Chondrocyte (in vitro differentiated cells): ENCODE data around the gene LRRC42. TPM values are rescaled to one million over a fixed set of nuclear protein-coding genes. Genes with fewer than 3 reads are reported as not detected.

ENCODE experiments used
- DNase-seq: peaks from one replicate; pipeline ENCODE4 v3.0.0; 2021; ENCODE audit warnings: mixed read lengths, low spot score
- H3K27ac Mint-ChIP-seq: one replicate; pipeline ENCODE4 v1.8.0; 2021; ENCODE audit warnings: mild to moderate bottlenecking, moderate library complexity, mixed read lengths; ENCODE audit not compliant: unreplicated experiment
- H3K27me3 Mint-ChIP-seq: 2 replicates; pipeline ENCODE4 v1.8.0; 2021; ENCODE audit warnings: low read depth, mixed read lengths
- H3K36me3 Mint-ChIP-seq: 2 replicates; pipeline ENCODE4 v1.8.0; 2021; ENCODE audit warnings: low read depth, mixed read lengths
- H3K4me1 Mint-ChIP-seq: 2 replicates; pipeline ENCODE4 v1.8.0; 2021; ENCODE audit warnings: low read depth, mild to moderate bottlenecking, mixed read lengths
- H3K4me3 Mint-ChIP-seq: one replicate; pipeline ENCODE4 v1.8.0; 2021; ENCODE audit warnings: mild to moderate bottlenecking, moderate library complexity, mixed read lengths; ENCODE audit not compliant: unreplicated experiment
- H3K9me3 Mint-ChIP-seq: 2 replicates; pipeline ENCODE4 v1.8.0; 2021; ENCODE audit warnings: low read depth, mixed read lengths
- total RNA-seq: library from RNA; stranded (reverse); gene quantifications from 3 replicates; pipeline ENCODE4 v1.2.1, GENCODE V29; 2021
- TF ChIP-seq, protein P1 (sequence below): fragments of 200-600 bp; sonication (generic); IDR thresholded peaks from 2 replicates; pipeline ENCODE4 v1.5.0; 2021; ENCODE audit warnings: antibody characterized with exemption, mild to moderate bottlenecking, moderate library complexity

The LRRC42 gene
- total RNA-seq, 1 donor from 2014 or later = 37.6 TPM

- H3K4me3 Mint-ChIP-seq = peak overlapping the region; percentile 68
- H3K27ac Mint-ChIP-seq = peak overlapping the region; percentile 80
- H3K4me1 Mint-ChIP-seq = peaks cover 10% of the 10 kb centered on the region
- DNase-seq = no peak
- no peaks in the 10 kb centered on the region for H3K36me3 Mint-ChIP-seq
- TF ChIP-seq, protein P1, sequence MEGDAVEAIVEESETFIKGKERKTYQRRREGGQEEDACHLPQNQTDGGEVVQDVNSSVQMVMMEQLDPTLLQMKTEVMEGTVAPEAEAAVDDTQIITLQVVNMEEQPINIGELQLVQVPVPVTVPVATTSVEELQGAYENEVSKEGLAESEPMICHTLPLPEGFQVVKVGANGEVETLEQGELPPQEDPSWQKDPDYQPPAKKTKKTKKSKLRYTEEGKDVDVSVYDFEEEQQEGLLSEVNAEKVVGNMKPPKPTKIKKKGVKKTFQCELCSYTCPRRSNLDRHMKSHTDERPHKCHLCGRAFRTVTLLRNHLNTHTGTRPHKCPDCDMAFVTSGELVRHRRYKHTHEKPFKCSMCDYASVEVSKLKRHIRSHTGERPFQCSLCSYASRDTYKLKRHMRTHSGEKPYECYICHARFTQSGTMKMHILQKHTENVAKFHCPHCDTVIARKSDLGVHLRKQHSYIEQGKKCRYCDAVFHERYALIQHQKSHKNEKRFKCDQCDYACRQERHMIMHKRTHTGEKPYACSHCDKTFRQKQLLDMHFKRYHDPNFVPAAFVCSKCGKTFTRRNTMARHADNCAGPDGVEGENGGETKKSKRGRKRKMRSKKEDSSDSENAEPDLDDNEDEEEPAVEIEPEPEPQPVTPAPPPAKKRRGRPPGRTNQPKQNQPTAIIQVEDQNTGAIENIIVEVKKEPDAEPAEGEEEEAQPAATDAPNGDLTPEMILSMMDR = no peak
- no peaks in the 10 kb centered on the region for H3K9me3 Mint-ChIP-seq
- no peaks in the 10 kb centered on the region for H3K27me3 Mint-ChIP-seq
These were observed 36.0 kb downstream of the LRRC42 start for GRCh38 chr1:53982034-53982762.

GRCh38 chr1:53982763-53983104 lies 36.6 kb downstream of the LRRC42 start:
- no peaks in the 10 kb centered on the region for H3K36me3 Mint-ChIP-seq
- no peaks in the 10 kb centered on the region for H3K27me3 Mint-ChIP-seq
- peak overlapping the region; percentile 68 for H3K4me3 Mint-ChIP-seq
- H3K4me1 Mint-ChIP-seq = peaks cover 10% of the 10 kb centered on the region
- H3K9me3 Mint-ChIP-seq = no peaks in the 10 kb centered on the region
- TF ChIP-seq, protein P1 = no peak
- no peak for DNase-seq
- peak overlapping the region; percentile 80 for H3K27ac Mint-ChIP-seq

GRCh38 chr1:53984726-53985125 lies 38.6 kb downstream of the LRRC42 start:
- H3K4me3 Mint-ChIP-seq = no peak overlapping the region
- H3K36me3 Mint-ChIP-seq = no peaks in the 10 kb centered on the region
- no peaks in the 10 kb centered on the region for H3K27me3 Mint-ChIP-seq
- no peak for DNase-seq
- peaks cover 10% of the 10 kb centered on the region for H3K4me1 Mint-ChIP-seq
- TF ChIP-seq, protein P1 = no peak
- no peaks in the 10 kb centered on the region for H3K9me3 Mint-ChIP-seq
- H3K27ac Mint-ChIP-seq = no peak overlapping the region

- TF ChIP-seq, protein P1 = no peak
- no peak overlapping the region for H3K27ac Mint-ChIP-seq
- H3K9me3 Mint-ChIP-seq = no peaks in the 10 kb centered on the region
- no peaks in the 10 kb centered on the region for H3K27me3 Mint-ChIP-seq
- H3K4me3 Mint-ChIP-seq = no peak overlapping the region
- no peak for DNase-seq
- no peaks in the 10 kb centered on the region for H3K36me3 Mint-ChIP-seq
- peaks cover 10% of the 10 kb centered on the region for H3K4me1 Mint-ChIP-seq
These were observed 40.3 kb downstream of the LRRC42 start for GRCh38 chr1:53986458-53986857.

- no peak overlapping the region for H3K27ac Mint-ChIP-seq
- peaks cover 1% of the 10 kb centered on the region for H3K4me1 Mint-ChIP-seq
- H3K27me3 Mint-ChIP-seq = no peaks in the 10 kb centered on the region
- TF ChIP-seq, protein P1 = no peak
- H3K9me3 Mint-ChIP-seq = no peaks in the 10 kb centered on the region
- H3K36me3 Mint-ChIP-seq = no peaks in the 10 kb centered on the region
- no peak for DNase-seq
- H3K4me3 Mint-ChIP-seq = no peak overlapping the region
These were observed 41.7 kb downstream of the LRRC42 start for GRCh38 chr1:53987880-53988279.
